K562 (cell line): ENCODE data around the gene KNDC1. TPM values are rescaled to one million over a fixed set of nuclear protein-coding genes. Genes with fewer than 3 reads are reported as not detected.

ENCODE experiments used
- ATAC-seq: fragments of 200-7000 bp; cut with Tn5 transposase; 3 replicates; pipeline ENCODE4 v1.9.1; 2020; ENCODE audit warnings: moderate library complexity
- BruUV-seq: library from RNA; stranded (reverse); fragments of 400-500 nt; replicated peaks from 2 replicates; lab custom pipeline; 2021; lab: Mats Ljungman, UMichigan
- CTCF ChIA-PET: fragments of 300-600 bp; formaldehyde crosslinking; extraction: SDS; loops from one replicate; lab custom pipeline; 2021; ENCODE audit warnings: low intra/inter-chr PET ratio; lab: Yijun Ruan, JAX
- POLR2A ChIA-PET: fragments of 300-600, 350-650 bp; sonication (Branson Sonifier 250); formaldehyde crosslinking; extraction: SDS; loops from one replicate; lab custom pipeline; 2021; ENCODE audit warnings: antibody characterized with exemption, inconsistent platforms; lab: Yijun Ruan, JAX
- DNase-seq, 4 experiments: peaks; one replicate each; pipeline versions ENCODE4 v3.0.0 to v3.0.0-alpha.2; 2011 to 2018; ENCODE audit warnings: low spot score in 3 of 4, mixed read lengths in 3 of 4; ENCODE audit errors: extremely low read depth in 1 of 4
- FAIRE-seq: peaks from 2 replicates; lab custom pipeline; 2011; peaks lifted over from hg19 to GRCh38; lab: Jason Lieb, UNC
- H2AFZ ChIP-seq: 2 replicates; pipeline ENCODE4 v1.6.0; 2011; ENCODE audit warnings: low read depth, low read length, control low read depth, inconsistent platforms
- H3K27ac ChIP-seq: fragments of 200-600 bp; 3 replicates; pipeline ENCODE4 v1.8.0; 2011; ENCODE audit warnings: low read depth, mild to moderate bottlenecking, control low read depth, inconsistent platforms, low read length, moderate library complexity, mixed read lengths; ENCODE audit errors: extremely low read depth
- H3K27me3 ChIP-seq, 2 experiments: fragments of 300-600 bp in 1 of 2; 2 replicates in 1 of 2; 3 replicates in 1 of 2; pipeline versions ENCODE4 v1.6.0 to v1.8.0; 2011; ENCODE audit warnings: inconsistent platforms in 2 of 2, low read length in 2 of 2, mild to moderate bottlenecking in 1 of 2, mixed read lengths in 1 of 2, moderate library complexity in 1 of 2; ENCODE audit not compliant: control insufficient read depth in 2 of 2, insufficient read depth in 2 of 2
- H3K36me3 ChIP-seq: fragments of 300-600 bp; 3 replicates; pipeline ENCODE4 v1.8.0; 2011; ENCODE audit warnings: mild to moderate bottlenecking, low read length, inconsistent platforms; ENCODE audit not compliant: control insufficient read depth, insufficient read depth
- H3K4me1 ChIP-seq, 2 experiments: fragments of 200-600 bp in 1 of 2; replicated peaks in 1 of 2; 2 replicates in 1 of 2; 3 replicates in 1 of 2; pipeline versions ENCODE4 v1.5.1 to v1.8.0; 2011; ENCODE audit warnings: inconsistent platforms in 2 of 2, low read length in 2 of 2, mild to moderate bottlenecking in 1 of 2, mixed read lengths in 1 of 2, moderate library complexity in 1 of 2; ENCODE audit not compliant: control insufficient read depth in 2 of 2, insufficient read depth in 2 of 2
- H3K4me2 ChIP-seq: 2 replicates; pipeline ENCODE4 v1.6.1; 2011; ENCODE audit warnings: low read length, control low read depth, inconsistent platforms, mixed read lengths; ENCODE audit not compliant: insufficient read depth
- H3K4me3 ChIP-seq: fragments of 200-600 bp; sonication (generic), shearing (Covaris generic); 2 replicates; pipeline ENCODE4 v1.5.1; 2016; ENCODE audit warnings: control low read depth, inconsistent platforms
- H3K79me2 ChIP-seq: fragments of 200-600 bp; 3 replicates; pipeline ENCODE4 v1.8.0; 2011; ENCODE audit warnings: low read length, inconsistent platforms; ENCODE audit not compliant: control insufficient read depth, insufficient read depth
- H3K9ac ChIP-seq, 2 experiments: 2 replicates each; pipeline versions ENCODE4 v1.6.0 to v1.6.1; 2011; ENCODE audit warnings: low read depth in 2 of 2, low read length in 2 of 2, control low read depth in 1 of 2, inconsistent platforms in 1 of 2, mild to moderate bottlenecking in 1 of 2, mixed read lengths in 1 of 2; ENCODE audit not compliant: insufficient read depth in 1 of 2
- H3K9me1 ChIP-seq: one replicate; pipeline ENCODE4 v1.6.0; 2011; ENCODE audit warnings: inconsistent platforms, mild to moderate bottlenecking, low read length, moderate library complexity; ENCODE audit not compliant: control insufficient read depth, insufficient read depth
- H3K9me3 ChIP-seq: replicated peaks from 2 replicates; pipeline ENCODE4 v1.5.1; 2011; ENCODE audit warnings: low read depth, low read length, inconsistent platforms; ENCODE audit not compliant: control insufficient read depth, insufficient read depth
- H4K20me1 ChIP-seq: replicated peaks from 2 replicates; pipeline ENCODE4 v1.6.1; 2011; ENCODE audit warnings: low read length, inconsistent platforms, mixed read lengths; ENCODE audit not compliant: control insufficient read depth, insufficient read depth
- CCAR2 ChIP-seq: fragments of 200-400 bp; formaldehyde crosslinking; IDR thresholded peaks from 2 replicates; pipeline ENCODE4 v1.6.1; 2017; ENCODE audit warnings: mild to moderate bottlenecking, low read depth, low read length
- CHD1 ChIP-seq: fragments of 200-600 bp; sonication (generic); IDR thresholded peaks from one replicate; pipeline ENCODE4 v1.6.1; 2012; ENCODE audit warnings: mild to moderate bottlenecking, moderate library complexity, low read length, inconsistent platforms
- DDX20 ChIP-seq: fragments of 450-650 bp; IDR thresholded peaks from 2 replicates; pipeline ENCODE4 v1.6.1; 2016; ENCODE audit warnings: missing genetic modification characterization, low read depth, mild to moderate bottlenecking, missing compliant biosample characterization, moderate library complexity
- GTF2F1 ChIP-seq: IDR thresholded peaks from 2 replicates; pipeline ENCODE4 v1.6.1; 2011; ENCODE audit warnings: low read depth, low read length, improper control_type of control experiment
- HNRNPH1 ChIP-seq: fragments of 200-400 bp; formaldehyde crosslinking; optimal IDR thresholded peaks from 2 replicates; pipeline ENCODE3; 2017; ENCODE audit warnings: low read depth, mild to moderate bottlenecking, low read length, moderate library complexity
- HNRNPLL ChIP-seq: fragments of 200-400 bp; formaldehyde crosslinking; IDR thresholded peaks from 2 replicates; pipeline ENCODE4 v1.6.1; 2017; ENCODE audit warnings: low read length, low read depth, mild to moderate bottlenecking; ENCODE audit not compliant: poor library complexity, severe bottlenecking
- HNRNPUL1 ChIP-seq: fragments of 200-400 bp; formaldehyde crosslinking; IDR thresholded peaks from 2 replicates; pipeline ENCODE4 v1.6.1; 2017; ENCODE audit warnings: low read length
- RERE ChIP-seq: sonication (generic); formaldehyde crosslinking; IDR thresholded peaks from 2 replicates; pipeline ENCODE4 v1.8.0; 2023; ENCODE audit warnings: missing genetic modification reagents, mild to moderate bottlenecking, borderline replicate concordance
- SP1 ChIP-seq: sonication (generic); formaldehyde crosslinking; IDR thresholded peaks from 2 replicates; pipeline ENCODE4 v1.8.1; 2022; ENCODE audit warnings: mild to moderate bottlenecking, missing genetic modification reagents
- TEAD2 ChIP-seq: fragments of 450-650 bp; IDR thresholded peaks from 2 replicates; pipeline ENCODE4 v1.6.1; 2016; ENCODE audit warnings: missing genetic modification characterization, control low read depth, missing compliant biosample characterization
- U2AF1 ChIP-seq: fragments of 200-400 bp; formaldehyde crosslinking; optimal IDR thresholded peaks from 2 replicates; pipeline ENCODE3; 2017; ENCODE audit warnings: mild to moderate bottlenecking, low read depth, low read length, moderate library complexity
- ZKSCAN8 ChIP-seq: fragments of 200-800 bp; sonication (Bioruptor generic); IDR thresholded peaks from 2 replicates; pipeline ENCODE4 v1.6.1; 2016; ENCODE audit warnings: missing genetic modification characterization, missing compliant biosample characterization
- ZMIZ1 ChIP-seq, 2 experiments: fragments of 150-350 bp in 1 of 2; IDR thresholded peaks; 2 replicates each; pipeline ENCODE4 v1.6.1; 2012 to 2016; ENCODE audit warnings: low read depth in 2 of 2, low read length in 2 of 2, mild to moderate bottlenecking in 1 of 2, moderate library complexity in 1 of 2
- WGBS: fragments of 100-300 bp; shearing (Covaris generic); methylation state at CpG from one replicate; pipeline ENCODE4 v1.1.6; 2016; ENCODE audit warnings: low coverage, mixed read lengths; ENCODE audit not compliant: insufficient coverage; ENCODE audit errors: missing lambda C conversion rate; 5-methylcytosine and 5-hydroxymethylcytosine counted together
- in situ Hi-C: fragments of 300-500 bp; cut with MboI; formaldehyde crosslinking; loops from 4 replicates; pipeline ENCODE4 v1.15.0; 2018; ENCODE audit warnings: inconsistent platforms, mixed read lengths
- intact Hi-C: fragments of 100-400 bp; cut with micrococcal nuclease; formaldehyde crosslinking; loops from 2 replicates; pipeline ENCODE4 v1.14.2; 2022
- polyA plus RNA-seq, 8 experiments: library from polyadenylated mRNA; depleted of rRNA in 4 of 8; stranded (reverse) in 5 of 8; unstranded in 3 of 8; fragments of >200 nt; fragmentation: Nextera tagmentation in 2 of 8; fragmentation: Illumina TruSeq in 1 of 8; extraction: Ambion mirVana in 2 of 8; extraction: Trizol in 1 of 8; gene quantifications; 2 replicates each; pipeline versions ENCODE4 v1.2.1 to v1.2.3, GENCODE V29; 2011 to 2014; ENCODE audit warnings: inconsistent platforms in 1 of 8, missing spikeins in 1 of 8
- total RNA-seq, 7 experiments: library from RNA; depleted of rRNA in 6 of 7; stranded (reverse); fragments of >200 nt in 6 of 7; fragmentation: Illumina TruSeq in 2 of 7; extraction: Trizol in 2 of 7; gene quantifications; 2 replicates each; pipeline versions ENCODE4 v1.2.1 to v1.2.3, GENCODE V29; 2011 to 2021; ENCODE audit warnings: low replicate concordance in 1 of 7

The KNDC1 gene
- total and polyA plus RNA-seq, 9 of the 15 experiments (the other 6 are each of a cell fraction or from before 2014, with no cell fraction given) = 0.07 to 0.26 (median 0.11) TPM; not detected in 6

GRCh38 chr10:133270773-133271297 is 110.8 kb downstream of the KNDC1 start:
- Histone ChIP-seq H3K4me2 (no peak overlapping the region), H4K20me1 (no peaks in the 10 kb centered on the region), H3K27me3 (no peaks in the 10 kb centered on the region), H3K9me1 (no peaks in the 10 kb centered on the region), H3K36me3 (no peaks in the 10 kb centered on the region), H3K9ac (no peak overlapping the region), H3K9me3 (no peaks in the 10 kb centered on the region), H3K4me3 (no peak overlapping the region), H3K79me2 (no peaks in the 10 kb centered on the region), H3K27ac (no peak overlapping the region), H3K4me1 (peaks cover 8 to 92% of the 10 kb centered on the region in 2 experiments), H2AFZ (no peak overlapping the region)
- 100% methylated on average over 4 of the region's 19 CpGs for WGBS
- ATAC-seq (no peak), DNase-seq (no peak), FAIRE-seq (no peak)
- CTCF ChIA-PET = no interaction called here
- no TSS peak for BruUV-seq
- POLR2A ChIA-PET = interaction anchor here (1.3 kb wide), 1 partner anchor 8 kb away, joined by 4 read pairs; no protein-coding TSS in a partner anchor
- in situ Hi-C loops (no loop called here), intact Hi-C loops (no loop called here)
- no peak for TF ChIP-seq RERE (CRISPR knock-in tag)
- TF ChIP-seq HNRNPH1 = no peak
- TF ChIP-seq DDX20 (tag) = no peak
- no peak for TF ChIP-seq CHD1
- no peak for TF ChIP-seq ZMIZ1 (IDR thresholded peaks at IDR 0.05; ENCODE audit: low read depth in 2 of 2, low read length in 2 of 2)
- TF ChIP-seq TEAD2 (tag) = no peak
- TF ChIP-seq CCAR2 = no peak
- no peak for TF ChIP-seq GTF2F1
- no peak for TF ChIP-seq HNRNPLL
- no peak for TF ChIP-seq HNRNPUL1
- no peak for TF ChIP-seq U2AF1
- TF ChIP-seq ZKSCAN8 (CRISPR knock-in tag) = no peak
- TF ChIP-seq SP1 (CRISPR knock-in tag) = no peak
